Measurements from ENCODE around the gene EPB41.

DNA sequence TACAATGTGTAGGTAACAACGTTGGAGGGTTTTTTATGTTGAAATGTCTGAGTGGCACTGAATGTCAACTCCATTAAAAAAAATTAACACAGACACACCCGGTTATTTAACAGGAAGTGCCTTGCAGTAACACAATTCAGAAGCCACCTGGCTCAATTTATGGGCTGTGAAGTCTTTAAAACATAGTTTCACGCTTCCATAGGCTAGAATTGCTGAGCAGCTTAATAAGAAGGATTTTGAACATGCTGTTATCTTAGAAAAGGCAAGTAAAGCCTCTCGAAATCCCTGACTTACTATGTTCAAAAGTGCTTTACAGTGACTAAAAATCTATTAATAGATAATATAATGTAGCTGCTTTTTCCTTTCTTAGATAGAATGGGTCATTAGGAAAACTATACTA, 247.7 kb downstream of the EPB41 start:
- TF ChIP-seq, protein P1, sequence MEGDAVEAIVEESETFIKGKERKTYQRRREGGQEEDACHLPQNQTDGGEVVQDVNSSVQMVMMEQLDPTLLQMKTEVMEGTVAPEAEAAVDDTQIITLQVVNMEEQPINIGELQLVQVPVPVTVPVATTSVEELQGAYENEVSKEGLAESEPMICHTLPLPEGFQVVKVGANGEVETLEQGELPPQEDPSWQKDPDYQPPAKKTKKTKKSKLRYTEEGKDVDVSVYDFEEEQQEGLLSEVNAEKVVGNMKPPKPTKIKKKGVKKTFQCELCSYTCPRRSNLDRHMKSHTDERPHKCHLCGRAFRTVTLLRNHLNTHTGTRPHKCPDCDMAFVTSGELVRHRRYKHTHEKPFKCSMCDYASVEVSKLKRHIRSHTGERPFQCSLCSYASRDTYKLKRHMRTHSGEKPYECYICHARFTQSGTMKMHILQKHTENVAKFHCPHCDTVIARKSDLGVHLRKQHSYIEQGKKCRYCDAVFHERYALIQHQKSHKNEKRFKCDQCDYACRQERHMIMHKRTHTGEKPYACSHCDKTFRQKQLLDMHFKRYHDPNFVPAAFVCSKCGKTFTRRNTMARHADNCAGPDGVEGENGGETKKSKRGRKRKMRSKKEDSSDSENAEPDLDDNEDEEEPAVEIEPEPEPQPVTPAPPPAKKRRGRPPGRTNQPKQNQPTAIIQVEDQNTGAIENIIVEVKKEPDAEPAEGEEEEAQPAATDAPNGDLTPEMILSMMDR (IDR thresholded peaks at IDR 0.05; ENCODE audit: extremely low read depth in 1 of 2, insufficient read depth in 1 of 2, low read depth in 1 of 2, low read length in 2 of 2): no peak
- no peak for TF ChIP-seq MYC (IDR thresholded peaks at IDR 0.05; ENCODE audit: low read depth, low read length)
- TF ChIP-seq POLR2A (IDR thresholded peaks at IDR 0.05; ENCODE audit: low read depth, low read length): no peak

Measured in endothelial cell of umbilical vein (primary cell).